ENCODE measurements around the gene ZDHHC5. TPM values are rescaled to one million over a fixed set of nuclear protein-coding genes. Genes with fewer than 3 reads are reported as not detected.

ZDHHC5 gene
- total and polyA plus RNA-seq, 2 of the 13 experiments (the other 11 are each of a cell fraction or from before 2014, with no cell fraction given) = 26.6 to 34.0 TPM

GRCh38 chr11:57667736-57668433, at the start of gene ZDHHC5 (continued):
- TF ChIP-seq DMTF1 (CRISPR knock-in tag; IDR thresholded peaks at IDR 0.05) = no peak; the same call in 1 of the 2 replicates
- peak; percentile 80 for TF ChIP-seq ZNF407 (CRISPR knock-in tag; IDR thresholded peaks at IDR 0.05; ENCODE audit: not compliant biosample characterization)
- TF ChIP-seq ZIK1 (CRISPR knock-in tag; IDR thresholded peaks at IDR 0.05; ENCODE audit: borderline replicate concordance, low read depth) = peak; percentile 35; the same call in 1 of the 2 replicates
- peak; percentile 86 for TF ChIP-seq ATF7-NPFF (CRISPR knock-in tag; IDR thresholded peaks at IDR 0.05; ENCODE audit: low read depth)
- TF ChIP-seq SPEN (CRISPR knock-in tag; IDR thresholded peaks at IDR 0.05; ENCODE audit: low read depth) = peak; percentile 91
- peak; percentile 30; the same call in 1 of the 2 replicates for TF ChIP-seq ZFP90 (CRISPR knock-in tag; IDR thresholded peaks at IDR 0.05; ENCODE audit: borderline replicate concordance)
- no peak for TF ChIP-seq RBAK (CRISPR knock-in tag; IDR thresholded peaks at IDR 0.05)
- peak; percentile 79 for TF ChIP-seq POLR2G (IDR thresholded peaks at IDR 0.05; ENCODE audit: low read depth, low read length)
- TF ChIP-seq ZNF614 (CRISPR knock-in tag; IDR thresholded peaks at IDR 0.05; ENCODE audit: borderline replicate concordance) = no peak; the same call in 1 of the 2 replicates
- TF ChIP-seq ZNF543 (CRISPR knock-in tag; IDR thresholded peaks at IDR 0.05) = peak; percentile 64; the same call in 1 of the 2 replicates
- 0 out of 2 replicates have a peak, but pooled peaks have one; percentile 4 for TF ChIP-seq FOXO1 (CRISPR knock-in tag; IDR thresholded peaks at IDR 0.05)
- peak; percentile 60; the same call in 1 of the 2 replicates for TF ChIP-seq KDM2A (CRISPR knock-in tag; IDR thresholded peaks at IDR 0.05; ENCODE audit: borderline replicate concordance, low read depth)
- peak; percentile 54; the same call in 1 of the 2 replicates for TF ChIP-seq ZNF605 (CRISPR knock-in tag; IDR thresholded peaks at IDR 0.05)
- no peak for TF ChIP-seq ATM (IDR thresholded peaks at IDR 0.05; ENCODE audit: borderline replicate concordance)
- no peak; the same call in 1 of the 2 replicates for TF ChIP-seq ZNF567 (CRISPR knock-in tag; IDR thresholded peaks at IDR 0.05; ENCODE audit: borderline replicate concordance)
- TF ChIP-seq NR2C2 (CRISPR knock-in tag; IDR thresholded peaks at IDR 0.05; ENCODE audit: borderline replicate concordance) = peak; percentile 88
- TF ChIP-seq ZNF180 (CRISPR knock-in tag; IDR thresholded peaks at IDR 0.05; ENCODE audit: borderline replicate concordance, low read depth) = no peak
- peak; percentile 12; the same call in 1 of the 2 replicates for TF ChIP-seq KDM4B (CRISPR knock-in tag; IDR thresholded peaks at IDR 0.05)
- peak; percentile 55; the same call in 1 of the 2 replicates for TF ChIP-seq ZNF749 (CRISPR knock-in tag; IDR thresholded peaks at IDR 0.05; ENCODE audit: borderline replicate concordance)
